ENCODE measurements around the gene EHD4.

EHD4 gene

DNA sequence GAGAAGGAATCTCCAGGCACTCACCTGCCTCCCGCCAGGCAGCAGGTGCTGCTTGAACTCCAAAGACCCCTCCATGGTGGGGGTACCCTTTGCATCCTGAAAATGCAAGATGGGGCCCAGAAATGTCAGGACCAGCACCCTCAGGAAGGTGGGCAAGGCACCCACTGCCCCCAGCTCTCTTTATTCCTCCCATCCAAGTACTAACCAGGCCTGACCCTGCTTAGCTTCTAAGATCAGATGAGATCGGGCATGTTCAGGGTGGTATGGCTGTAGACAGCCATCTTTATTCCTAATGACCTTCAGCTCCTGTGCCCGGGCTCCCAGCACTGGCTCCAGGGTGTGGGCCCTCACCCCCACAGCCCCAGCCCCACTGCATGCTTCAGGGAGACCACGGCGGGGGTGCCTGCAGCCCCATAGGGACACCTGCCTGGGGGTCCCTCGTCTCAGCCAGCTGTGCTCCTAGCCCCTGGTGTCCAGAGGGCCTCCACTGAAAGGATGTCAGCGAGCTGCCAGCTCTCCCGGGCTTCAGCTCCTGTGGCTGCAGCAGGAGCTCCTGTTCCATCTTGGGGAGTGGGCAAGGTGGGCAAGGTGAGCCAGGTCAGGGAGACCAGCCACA lies 120.5 kb downstream of the EHD4 start:
- H4K20me1 ChIP-seq (ENCODE audit: insufficient read depth, low read length): no peaks in the 10 kb centered on the region
- ATAC-seq (ENCODE audit: insufficient read depth, low read depth) (no peak), DNase-seq (no peak)
- H3K79me2 ChIP-seq (ENCODE audit: insufficient read depth, low read length): no peaks in the 10 kb centered on the region
- no peaks in the 10 kb centered on the region for H3K27me3 ChIP-seq (ENCODE audit: insufficient read depth, low read length, poor library complexity)
- 0 out of 2 replicates have a peak, but pooled peaks cover 5% of the 10 kb centered on the region for H3K36me3 ChIP-seq (ENCODE audit: insufficient read depth, low read length)
- no peak for TF ChIP-seq EZH2 (IDR thresholded peaks at IDR 0.05; ENCODE audit: borderline replicate concordance, low read depth, low read length, severe bottlenecking)
- TF ChIP-seq, protein P1, sequence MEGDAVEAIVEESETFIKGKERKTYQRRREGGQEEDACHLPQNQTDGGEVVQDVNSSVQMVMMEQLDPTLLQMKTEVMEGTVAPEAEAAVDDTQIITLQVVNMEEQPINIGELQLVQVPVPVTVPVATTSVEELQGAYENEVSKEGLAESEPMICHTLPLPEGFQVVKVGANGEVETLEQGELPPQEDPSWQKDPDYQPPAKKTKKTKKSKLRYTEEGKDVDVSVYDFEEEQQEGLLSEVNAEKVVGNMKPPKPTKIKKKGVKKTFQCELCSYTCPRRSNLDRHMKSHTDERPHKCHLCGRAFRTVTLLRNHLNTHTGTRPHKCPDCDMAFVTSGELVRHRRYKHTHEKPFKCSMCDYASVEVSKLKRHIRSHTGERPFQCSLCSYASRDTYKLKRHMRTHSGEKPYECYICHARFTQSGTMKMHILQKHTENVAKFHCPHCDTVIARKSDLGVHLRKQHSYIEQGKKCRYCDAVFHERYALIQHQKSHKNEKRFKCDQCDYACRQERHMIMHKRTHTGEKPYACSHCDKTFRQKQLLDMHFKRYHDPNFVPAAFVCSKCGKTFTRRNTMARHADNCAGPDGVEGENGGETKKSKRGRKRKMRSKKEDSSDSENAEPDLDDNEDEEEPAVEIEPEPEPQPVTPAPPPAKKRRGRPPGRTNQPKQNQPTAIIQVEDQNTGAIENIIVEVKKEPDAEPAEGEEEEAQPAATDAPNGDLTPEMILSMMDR (IDR thresholded peaks at IDR 0.05; ENCODE audit: borderline replicate concordance, extremely low read depth, low read length, poor library complexity, severe bottlenecking): no peak
- H3K4me3 ChIP-seq (ENCODE audit: low read depth in 1 of 2, low read length in 2 of 2): no peak overlapping the region
- H3K9me3 ChIP-seq (ENCODE audit: insufficient read depth, low read length, severe bottlenecking): no peaks in the 10 kb centered on the region
- H2AFZ ChIP-seq (ENCODE audit: low read depth, low read length): no peak overlapping the region
- no peak overlapping the region for H3K27ac ChIP-seq (ENCODE audit: low read length)
- no peak overlapping the region for H3K9ac ChIP-seq (ENCODE audit: low read depth, low read length)
- no peaks in the 10 kb centered on the region for H3K4me1 ChIP-seq (ENCODE audit: insufficient read depth, low read length)
- H3K4me2 ChIP-seq (ENCODE audit: insufficient read depth, low read length): no peak overlapping the region

DNA sequence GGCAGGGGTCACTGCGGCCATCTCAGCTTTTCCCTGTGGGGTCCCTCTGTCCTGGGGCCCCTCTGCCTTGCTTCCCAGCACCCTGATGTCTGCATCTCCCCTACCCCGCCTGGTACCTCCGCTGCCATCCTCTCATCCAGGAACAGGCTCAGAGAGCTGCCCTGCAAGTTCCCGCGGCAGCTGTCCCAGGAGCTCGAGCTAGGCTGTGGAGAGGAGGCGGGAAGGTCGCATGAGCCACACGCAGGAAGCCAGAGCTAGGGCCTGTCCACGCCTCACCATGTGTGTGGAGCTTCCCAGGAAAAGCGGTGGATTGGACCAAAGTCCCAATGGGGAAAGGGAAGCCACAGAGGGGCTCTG lies 121.2 kb downstream of the EHD4 start:
- Histone ChIP-seq H3K9ac (ENCODE audit: low read depth, low read length) (no peak overlapping the region), H4K20me1 (ENCODE audit: insufficient read depth, low read length) (no peaks in the 10 kb centered on the region)
- TF ChIP-seq EZH2 (IDR thresholded peaks at IDR 0.05; ENCODE audit: borderline replicate concordance, low read depth, low read length, severe bottlenecking): no peak
- TF ChIP-seq, protein P1 (IDR thresholded peaks at IDR 0.05; ENCODE audit: borderline replicate concordance, extremely low read depth, low read length, poor library complexity, severe bottlenecking): no peak

DNA sequence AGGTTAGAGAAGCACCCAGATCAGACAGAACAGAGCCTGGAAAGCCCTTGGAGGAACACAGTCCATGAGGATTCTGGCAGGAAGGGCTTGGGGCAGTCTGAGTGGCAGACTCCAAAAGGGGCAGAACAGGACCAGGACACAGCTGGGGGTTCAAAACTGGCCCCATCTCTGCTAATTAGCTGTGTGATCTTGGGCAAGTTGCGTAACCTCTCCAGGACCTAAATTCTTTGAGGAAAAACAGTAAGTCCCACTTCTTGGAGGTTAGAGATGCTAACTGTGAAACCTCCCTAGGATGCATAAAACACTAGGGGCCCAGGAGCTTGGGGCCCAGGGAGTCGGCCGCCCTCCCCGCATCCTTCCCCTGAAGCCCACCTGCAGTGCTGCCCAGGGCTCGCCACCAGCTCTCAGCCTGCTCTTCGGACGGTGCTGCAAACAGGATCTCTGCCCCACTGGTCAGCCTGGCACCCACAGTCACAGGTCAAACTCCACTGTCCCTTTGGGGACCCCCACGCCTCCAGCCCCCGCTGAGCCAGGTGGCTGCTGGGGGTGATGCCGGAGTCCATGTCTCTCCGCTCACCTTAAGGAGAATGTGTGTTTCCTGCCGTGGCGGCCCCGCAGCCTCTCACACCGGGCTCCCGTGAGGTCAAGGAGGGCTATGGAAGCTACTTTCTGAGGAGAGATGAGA lies 121.7 kb downstream of the EHD4 start:
- Histone ChIP-seq H3K4me2 (ENCODE audit: insufficient read depth, low read length) (no peak overlapping the region), H3K79me2 (ENCODE audit: insufficient read depth, low read length) (no peaks in the 10 kb centered on the region), H3K4me3 (ENCODE audit: low read depth in 1 of 2, low read length in 2 of 2) (no peak overlapping the region), H3K27ac (ENCODE audit: low read length) (no peak overlapping the region), H3K9me3 (ENCODE audit: insufficient read depth, low read length, severe bottlenecking) (no peaks in the 10 kb centered on the region), H3K36me3 (ENCODE audit: insufficient read depth, low read length) (peaks cover 5% of the 10 kb centered on the region; the same call in 1 of the 2 replicates), H3K27me3 (ENCODE audit: insufficient read depth, low read length, poor library complexity) (no peaks in the 10 kb centered on the region), H3K9ac (ENCODE audit: low read depth, low read length) (no peak overlapping the region), H4K20me1 (ENCODE audit: insufficient read depth, low read length) (no peaks in the 10 kb centered on the region), H3K4me1 (ENCODE audit: insufficient read depth, low read length) (no peaks in the 10 kb centered on the region), H2AFZ (ENCODE audit: low read depth, low read length) (no peak overlapping the region)
- DNase-seq: no peak
- TF ChIP-seq, protein P1 (IDR thresholded peaks at IDR 0.05; ENCODE audit: borderline replicate concordance, extremely low read depth, low read length, poor library complexity, severe bottlenecking): no peak
- no peak for TF ChIP-seq EZH2 (IDR thresholded peaks at IDR 0.05; ENCODE audit: borderline replicate concordance, low read depth, low read length, severe bottlenecking)
- ATAC-seq (ENCODE audit: insufficient read depth, low read depth): no peak

More for the DNA sequence above, 121.2 kb downstream of the EHD4 start:
- no peak overlapping the region for H3K27ac ChIP-seq (ENCODE audit: low read length)
- peaks cover 5% of the 10 kb centered on the region; the same call in 1 of the 2 replicates for H3K36me3 ChIP-seq (ENCODE audit: insufficient read depth, low read length)
- no peak overlapping the region for H2AFZ ChIP-seq (ENCODE audit: low read depth, low read length)
- no peaks in the 10 kb centered on the region for H3K9me3 ChIP-seq (ENCODE audit: insufficient read depth, low read length, severe bottlenecking)
- H3K4me3 ChIP-seq (ENCODE audit: low read depth in 1 of 2, low read length in 2 of 2): no peak overlapping the region
- H3K4me1 ChIP-seq (ENCODE audit: insufficient read depth, low read length): no peaks in the 10 kb centered on the region
- no peak for DNase-seq
- H3K27me3 ChIP-seq (ENCODE audit: insufficient read depth, low read length, poor library complexity): no peaks in the 10 kb centered on the region
- no peak overlapping the region for H3K4me2 ChIP-seq (ENCODE audit: insufficient read depth, low read length)
- no peaks in the 10 kb centered on the region for H3K79me2 ChIP-seq (ENCODE audit: insufficient read depth, low read length)
- ATAC-seq (ENCODE audit: insufficient read depth, low read depth): no peak

Data from DND-41 (cell line).